ENCODE measurements around the gene TENM4.
A peak's percentile ranks its signal among the peaks of the same experiment; 100 is the strongest.

Gene TENM4

DNA sequence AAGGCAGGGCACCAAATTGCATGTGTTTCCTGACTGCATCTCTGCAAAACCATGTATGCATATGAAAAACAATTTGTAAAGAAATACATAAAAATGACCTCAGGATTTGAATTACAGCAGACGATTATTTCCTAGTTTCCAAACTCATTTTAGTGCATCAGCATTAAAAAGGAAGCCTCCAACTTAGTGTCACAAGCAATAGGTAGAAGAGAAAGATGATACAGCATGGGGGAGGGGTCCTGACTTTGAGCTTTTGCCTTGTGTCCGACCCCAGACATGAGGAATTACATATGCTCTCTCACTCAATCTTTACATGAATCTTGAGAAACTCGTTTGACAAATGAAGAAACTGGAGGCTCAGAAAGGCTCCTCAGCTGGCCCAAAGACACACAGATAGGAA lies 571.5 kb downstream of the TENM4 start:
- DNase-seq (ENCODE audit: low spot score): no peak
- Histone ChIP-seq H2BK12ac (ENCODE audit: low read length) (no peak overlapping the region), H2BK120ac (ENCODE audit: low read depth, low read length) (no peak overlapping the region), H3K18ac (ENCODE audit: low read length) (no peak overlapping the region), H3K4me1 (ENCODE audit: control insufficient read depth in 2 of 2, insufficient read depth in 1 of 2, low read depth in 1 of 2, low read length in 2 of 2) (peaks cover 0 to 3% of the 10 kb centered on the region in 2 donors), H3K4ac (ENCODE audit: low read length) (no peak overlapping the region), H2AK5ac (ENCODE audit: low read depth, low read length) (no peak overlapping the region), H3K14ac (ENCODE audit: low read length) (no peak overlapping the region), H3K4me3 (ENCODE audit: low read length in 2 of 2) (no peak overlapping the region), H4K8ac (ENCODE audit: low read depth, low read length) (no peak overlapping the region), H3K27me3 (ENCODE audit: control insufficient read depth in 3 of 3, insufficient read depth in 3 of 3, low read depth in 1 of 3, low read length in 3 of 3) (no peaks in the 10 kb centered on the region), H3K36me3 (replicated peaks in 1 of 2; ENCODE audit: control insufficient read depth in 2 of 2, insufficient read depth in 2 of 2, low read length in 2 of 2) (peaks cover 0 to 3% of the 10 kb centered on the region in 2 donors), H2AFZ (ENCODE audit: low read length) (no peak overlapping the region), H4K91ac (ENCODE audit: low read depth, low read length, poor library complexity) (no peak overlapping the region), H3K4me2 (ENCODE audit: insufficient read depth, low read length, poor library complexity, severe bottlenecking) (no peak overlapping the region), H3K27ac (replicated peaks; ENCODE audit: low read length) (no peak overlapping the region), H2BK5ac (ENCODE audit: low read length) (no peak overlapping the region), H3K23ac (ENCODE audit: low read depth, low read length, poor library complexity) (no peak overlapping the region), H3K79me1 (ENCODE audit: low read depth, low read length) (no peaks in the 10 kb centered on the region), H3K9me3 (replicated peaks in 1 of 2; ENCODE audit: control insufficient read depth in 2 of 2, insufficient read depth in 1 of 2, low read depth in 1 of 2, low read length in 2 of 2) (no peaks in the 10 kb centered on the region), H2BK15ac (ENCODE audit: low read length) (no peak overlapping the region), H3K9ac (ENCODE audit: low read depth, low read length, poor library complexity) (no peak overlapping the region)
- WGBS, 2 donors (ENCODE audit: extremely low coverage in 2 of 2, insufficient read length in 2 of 2, insufficient replicate concordance in 1 of 2): no CpG with 5 or more reads among the region's 3 CpGs

DNA sequence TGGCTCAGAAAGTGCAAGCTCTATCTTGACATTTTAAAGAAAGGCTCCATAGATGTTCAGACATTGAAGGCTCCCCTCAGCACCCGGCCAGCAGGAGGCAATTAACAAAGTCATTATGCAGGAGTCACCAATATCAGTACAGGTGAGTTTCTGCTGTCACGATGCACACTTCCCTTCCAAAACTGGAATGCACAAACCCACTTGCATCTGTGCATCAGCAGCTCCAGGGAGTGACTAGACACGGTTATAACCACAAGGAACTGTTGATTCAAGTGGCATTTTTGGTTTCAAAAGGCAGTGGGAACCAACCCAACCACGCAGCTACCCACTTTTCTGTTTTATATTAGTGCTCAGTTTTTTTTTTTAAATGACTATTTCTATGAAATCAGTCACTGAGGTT lies 572.3 kb downstream of the TENM4 start:
- Histone ChIP-seq H3K9ac (ENCODE audit: low read depth, low read length, poor library complexity) (no peak overlapping the region), H2AFZ (ENCODE audit: low read length) (no peak overlapping the region), H4K91ac (ENCODE audit: low read depth, low read length, poor library complexity) (no peak overlapping the region), H3K14ac (ENCODE audit: low read length) (no peak overlapping the region), H2BK120ac (ENCODE audit: low read depth, low read length) (no peak overlapping the region), H3K27ac (replicated peaks; ENCODE audit: low read length) (no peak overlapping the region), H2AK5ac (ENCODE audit: low read depth, low read length) (no peak overlapping the region), H2BK15ac (ENCODE audit: low read length) (no peak overlapping the region), H2BK5ac (ENCODE audit: low read length) (no peak overlapping the region), H3K18ac (ENCODE audit: low read length) (no peak overlapping the region), H3K4me2 (ENCODE audit: insufficient read depth, low read length, poor library complexity, severe bottlenecking) (no peak overlapping the region), H3K9me3 (replicated peaks in 1 of 2; ENCODE audit: control insufficient read depth in 2 of 2, insufficient read depth in 1 of 2, low read depth in 1 of 2, low read length in 2 of 2) (no peaks in the 10 kb centered on the region), H3K27me3 (ENCODE audit: control insufficient read depth in 3 of 3, insufficient read depth in 3 of 3, low read depth in 1 of 3, low read length in 3 of 3) (no peaks in the 10 kb centered on the region), H3K4me3 (ENCODE audit: low read length in 2 of 2) (no peak overlapping the region), H2BK12ac (ENCODE audit: low read length) (no peak overlapping the region), H3K23ac (ENCODE audit: low read depth, low read length, poor library complexity) (no peak overlapping the region), H3K4me1 (ENCODE audit: control insufficient read depth in 2 of 2, insufficient read depth in 1 of 2, low read depth in 1 of 2, low read length in 2 of 2) (peaks cover 0 to 3% of the 10 kb centered on the region in 2 donors), H3K79me1 (ENCODE audit: low read depth, low read length) (no peaks in the 10 kb centered on the region), H3K4ac (ENCODE audit: low read length) (no peak overlapping the region), H4K8ac (ENCODE audit: low read depth, low read length) (no peak overlapping the region), H3K36me3 (replicated peaks in 1 of 2; ENCODE audit: control insufficient read depth in 2 of 2, insufficient read depth in 2 of 2, low read length in 2 of 2) (peaks cover 0 to 3% of the 10 kb centered on the region in 2 donors)
- no peak for DNase-seq (ENCODE audit: low spot score)
- no CpG with 5 or more reads among the region's 4 CpGs for WGBS, 2 donors (ENCODE audit: extremely low coverage in 2 of 2, insufficient read length in 2 of 2, insufficient replicate concordance in 1 of 2)

DNA sequence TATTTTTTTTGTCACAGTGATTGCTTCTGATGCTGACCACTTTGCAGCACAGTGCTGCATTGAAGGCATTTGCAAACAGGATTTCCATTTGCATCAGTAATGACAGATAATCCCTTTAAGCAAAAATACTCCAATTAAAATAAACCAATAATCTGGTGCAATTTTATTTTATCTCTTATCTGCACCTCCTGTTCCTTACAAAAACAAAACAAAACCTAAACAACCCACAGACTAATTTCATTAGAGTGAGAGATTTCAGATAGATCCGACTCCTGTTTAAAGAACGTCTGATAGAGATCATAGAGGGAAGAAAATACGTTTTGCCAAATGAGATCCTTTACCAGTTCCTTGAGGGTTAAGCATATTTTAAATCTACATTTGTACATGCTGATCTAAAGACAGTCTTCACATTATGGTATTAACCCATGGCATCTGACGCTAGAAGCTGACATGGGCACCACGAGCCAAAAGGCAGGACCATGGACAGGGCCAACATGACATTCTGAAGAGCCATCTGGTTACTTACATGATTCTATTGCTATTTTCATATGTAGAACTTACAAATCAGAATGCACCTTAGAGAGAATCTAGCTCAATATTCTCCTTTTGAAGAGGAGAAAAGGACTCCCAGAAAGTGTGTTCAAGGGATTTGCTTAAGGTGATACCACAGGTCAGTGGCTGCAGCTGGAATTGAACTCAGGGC lies 580.0 kb downstream of the TENM4 start:
- H2BK15ac ChIP-seq (ENCODE audit: low read length): no peak overlapping the region
- no peak overlapping the region for H2BK120ac ChIP-seq (ENCODE audit: low read depth, low read length)
- no peaks in the 10 kb centered on the region for H3K9me3 ChIP-seq (replicated peaks in 1 of 2; ENCODE audit: control insufficient read depth in 2 of 2, insufficient read depth in 1 of 2, low read depth in 1 of 2, low read length in 2 of 2)
- H3K18ac ChIP-seq (ENCODE audit: low read length): no peak overlapping the region
- H3K4ac ChIP-seq (ENCODE audit: low read length): no peak overlapping the region
- no CpG with 5 or more reads among the region's 5 CpGs for WGBS, 2 donors (ENCODE audit: extremely low coverage in 2 of 2, insufficient read length in 2 of 2, insufficient replicate concordance in 1 of 2)
- H3K27me3 ChIP-seq (ENCODE audit: control insufficient read depth in 3 of 3, insufficient read depth in 3 of 3, low read depth in 1 of 3, low read length in 3 of 3): no peaks in the 10 kb centered on the region
- H4K8ac ChIP-seq (ENCODE audit: low read depth, low read length): no peak overlapping the region
- H2AK5ac ChIP-seq (ENCODE audit: low read depth, low read length): no peak overlapping the region
- no peak overlapping the region for H2BK5ac ChIP-seq (ENCODE audit: low read length)
- no peak overlapping the region for H3K23ac ChIP-seq (ENCODE audit: low read depth, low read length, poor library complexity)
- DNase-seq (ENCODE audit: low spot score): peak; percentile 27
- no peak overlapping the region for H3K27ac ChIP-seq (replicated peaks; ENCODE audit: low read length)
- no peak overlapping the region for H3K9ac ChIP-seq (ENCODE audit: low read depth, low read length, poor library complexity)
- H3K4me2 ChIP-seq (ENCODE audit: insufficient read depth, low read length, poor library complexity, severe bottlenecking): no peak overlapping the region
- no peak overlapping the region for H4K91ac ChIP-seq (ENCODE audit: low read depth, low read length, poor library complexity)
- H3K4me3 ChIP-seq (ENCODE audit: low read length in 2 of 2): no peak overlapping the region
- H3K14ac ChIP-seq (ENCODE audit: low read length): no peak overlapping the region
- H2BK12ac ChIP-seq (ENCODE audit: low read length): no peak overlapping the region
- no peak overlapping the region for H2AFZ ChIP-seq (ENCODE audit: low read length)
- no peaks in the 10 kb centered on the region for H3K79me1 ChIP-seq (ENCODE audit: low read depth, low read length)
- no peaks in the 10 kb centered on the region for H3K36me3 ChIP-seq (replicated peaks in 1 of 2; ENCODE audit: control insufficient read depth in 2 of 2, insufficient read depth in 2 of 2, low read length in 2 of 2)
- H3K4me1 ChIP-seq (ENCODE audit: control insufficient read depth in 2 of 2, insufficient read depth in 1 of 2, low read depth in 1 of 2, low read length in 2 of 2): peaks cover 2 to 4% of the 10 kb centered on the region in 2 donors

DNA sequence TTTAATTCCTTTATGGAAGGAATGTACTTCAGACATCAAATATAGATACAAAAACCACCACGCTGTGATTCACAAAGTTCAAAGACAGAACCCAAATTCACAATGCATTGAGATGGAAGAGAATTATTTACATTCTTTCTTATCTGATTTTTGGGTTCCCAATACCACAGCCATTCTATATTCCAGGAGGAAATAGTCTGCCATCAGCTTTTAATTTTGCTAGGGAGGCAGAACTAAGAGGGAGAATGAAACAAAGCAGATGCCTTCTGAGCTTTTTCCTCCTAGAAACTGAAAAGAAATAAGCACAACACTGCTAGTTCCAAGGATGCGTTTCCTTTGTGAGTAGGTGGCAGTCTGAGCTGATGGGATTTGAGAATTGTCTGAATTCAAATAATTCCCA lies 583.1 kb downstream of the TENM4 start:
- no peak overlapping the region for H4K91ac ChIP-seq (ENCODE audit: low read depth, low read length, poor library complexity)
- H2AFZ ChIP-seq (ENCODE audit: low read length): no peak overlapping the region
- no peak overlapping the region for H3K4me2 ChIP-seq (ENCODE audit: insufficient read depth, low read length, poor library complexity, severe bottlenecking)
- H2BK15ac ChIP-seq (ENCODE audit: low read length): no peak overlapping the region
- H3K23ac ChIP-seq (ENCODE audit: low read depth, low read length, poor library complexity): no peak overlapping the region
- H3K14ac ChIP-seq (ENCODE audit: low read length): no peak overlapping the region
- no peak overlapping the region for H3K9ac ChIP-seq (ENCODE audit: low read depth, low read length, poor library complexity)
- no peaks in the 10 kb centered on the region for H3K79me1 ChIP-seq (ENCODE audit: low read depth, low read length)
- no peak overlapping the region for H3K4me3 ChIP-seq (ENCODE audit: low read length in 2 of 2)
- H4K8ac ChIP-seq (ENCODE audit: low read depth, low read length): no peak overlapping the region
- no peak overlapping the region for H3K18ac ChIP-seq (ENCODE audit: low read length)
- no peak for DNase-seq (ENCODE audit: low spot score)
- WGBS, 2 donors (ENCODE audit: extremely low coverage in 2 of 2, insufficient read length in 2 of 2, insufficient replicate concordance in 1 of 2): no CpG with 5 or more reads among the region's 2 CpGs
- no peak overlapping the region for H3K27ac ChIP-seq (replicated peaks; ENCODE audit: low read length)
- H2BK120ac ChIP-seq (ENCODE audit: low read depth, low read length): no peak overlapping the region
- no peaks in the 10 kb centered on the region for H3K27me3 ChIP-seq (ENCODE audit: control insufficient read depth in 3 of 3, insufficient read depth in 3 of 3, low read depth in 1 of 3, low read length in 3 of 3)
- no peaks in the 10 kb centered on the region for H3K9me3 ChIP-seq (replicated peaks in 1 of 2; ENCODE audit: control insufficient read depth in 2 of 2, insufficient read depth in 1 of 2, low read depth in 1 of 2, low read length in 2 of 2)
- H2BK12ac ChIP-seq (ENCODE audit: low read length): no peak overlapping the region
- no peaks in the 10 kb centered on the region for H3K36me3 ChIP-seq (replicated peaks in 1 of 2; ENCODE audit: control insufficient read depth in 2 of 2, insufficient read depth in 2 of 2, low read length in 2 of 2)
- H2BK5ac ChIP-seq (ENCODE audit: low read length): no peak overlapping the region
- H3K4ac ChIP-seq (ENCODE audit: low read length): no peak overlapping the region
- H3K4me1 ChIP-seq (ENCODE audit: control insufficient read depth in 2 of 2, insufficient read depth in 1 of 2, low read depth in 1 of 2, low read length in 2 of 2): peaks cover 2 to 4% of the 10 kb centered on the region in 2 donors
- no peak overlapping the region for H2AK5ac ChIP-seq (ENCODE audit: low read depth, low read length)
